ENCODE results near the gene CNFN.

Gene CNFN

GRCh38 chr19:42409477-42409876, 19.4 kb upstream of the CNFN start:
- DNase-seq (ENCODE audit: low read depth in 2 of 2), result no peak

GRCh38 chr19:42407816-42408175, 17.7 kb upstream of the CNFN start:
- no peak for DNase-seq (ENCODE audit: low read depth in 2 of 2)

GRCh38 chr19:42407085-42407815, 17.2 kb upstream of the CNFN start:
- no peak for DNase-seq (ENCODE audit: low read depth in 2 of 2)

GRCh38 chr19:42406111-42406510, 16.0 kb upstream of the CNFN start:
- DNase-seq (ENCODE audit: low read depth in 2 of 2), result no peak

- DNase-seq (ENCODE audit: low read depth in 2 of 2), result no peak
Observed at GRCh38 chr19:42403586-42403985, 13.5 kb upstream of the CNFN start.

GRCh38 chr19:42402376-42403116, 12.4 kb upstream of the CNFN start:
- no peak for DNase-seq (ENCODE audit: low read depth in 2 of 2)

- DNase-seq (ENCODE audit: low read depth in 2 of 2), result peak; percentile 66 to 73
Observed at GRCh38 chr19:42401365-42402303, 11.5 kb upstream of the CNFN start.

GRCh38 chr19:42400404-42400803, 10.3 kb upstream of the CNFN start:
- DNase-seq (ENCODE audit: low read depth in 2 of 2), result no peak

- DNase-seq (ENCODE audit: low read depth in 2 of 2), result no peak
Observed at GRCh38 chr19:42397263-42398166, 7.4 kb upstream of the CNFN start.

- peak; percentile 94 to 95 for DNase-seq (ENCODE audit: low read depth in 2 of 2)
Observed at GRCh38 chr19:42396381-42397262, 6.5 kb upstream of the CNFN start.

GRCh38 chr19:42394751-42395150, 4.7 kb upstream of the CNFN start:
- no peak for DNase-seq (ENCODE audit: low read depth in 2 of 2)

GRCh38 chr19:42392165-42392564, 2.1 kb upstream of the CNFN start:
- DNase-seq (ENCODE audit: low read depth in 2 of 2), result no peak

- no peak for DNase-seq (ENCODE audit: low read depth in 2 of 2)
Observed at GRCh38 chr19:42388851-42389489, 1.1 kb downstream of the CNFN start.

- peak; percentile 54 to 58 for DNase-seq (ENCODE audit: low read depth in 2 of 2)
Observed at GRCh38 chr19:42386974-42387707, 3.0 kb downstream of the CNFN start.

GRCh38 chr19:42380155-42380554, 9.9 kb downstream of the CNFN start:
- DNase-seq (ENCODE audit: low read depth in 2 of 2), result no peak

GRCh38 chr19:42378225-42379215, 11.6 kb downstream of the CNFN start:
- DNase-seq (ENCODE audit: low read depth in 2 of 2), result no peak

GRCh38 chr19:42376177-42376555, 13.9 kb downstream of the CNFN start:
- DNase-seq (ENCODE audit: low read depth in 2 of 2), result no peak
